GM19397 (cell line): ENCODE data around the gene TRAT1.

Experiments used
- ATAC-seq: cut with Tn5 transposase; IDR thresholded peaks from one replicate; pipeline ENCODE4 v1.9.1; 2021; ENCODE audit warnings: mild to moderate bottlenecking, moderate library complexity; ENCODE audit not compliant: unreplicated experiment

Gene TRAT1

DNA sequence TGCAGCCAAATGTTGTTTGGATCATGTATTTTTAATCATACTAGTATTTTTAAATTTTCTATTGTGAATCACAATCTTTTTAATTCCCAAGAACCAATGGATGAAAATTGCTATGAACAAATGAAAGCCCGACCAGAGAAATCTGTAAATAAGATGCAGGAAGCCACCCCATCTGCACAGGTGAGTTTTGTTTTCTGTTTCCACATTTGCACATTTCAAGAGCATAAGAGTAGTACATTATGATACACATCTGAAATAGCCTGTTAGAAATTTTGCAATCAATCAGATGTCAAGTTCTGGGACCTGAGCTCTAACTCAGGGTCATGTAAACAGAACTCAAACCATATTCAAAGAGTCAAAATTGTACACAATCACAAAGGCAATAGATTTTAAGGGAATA lies 26.5 kb downstream of the TRAT1 start:
- ATAC-seq, result no peak

- no peak for ATAC-seq
These were observed 38.8 kb downstream of the TRAT1 start for GRCh38 chr3:108861401-108861800.

- no peak for ATAC-seq
These were observed 40.5 kb downstream of the TRAT1 start for GRCh38 chr3:108862865-108863798.

GRCh38 chr3:108863799-108864135 lies 41.2 kb downstream of the TRAT1 start:
- no peak for ATAC-seq

- ATAC-seq, result no peak
These were observed 55.3 kb downstream of the TRAT1 start for GRCh38 chr3:108877901-108878300.

DNA sequence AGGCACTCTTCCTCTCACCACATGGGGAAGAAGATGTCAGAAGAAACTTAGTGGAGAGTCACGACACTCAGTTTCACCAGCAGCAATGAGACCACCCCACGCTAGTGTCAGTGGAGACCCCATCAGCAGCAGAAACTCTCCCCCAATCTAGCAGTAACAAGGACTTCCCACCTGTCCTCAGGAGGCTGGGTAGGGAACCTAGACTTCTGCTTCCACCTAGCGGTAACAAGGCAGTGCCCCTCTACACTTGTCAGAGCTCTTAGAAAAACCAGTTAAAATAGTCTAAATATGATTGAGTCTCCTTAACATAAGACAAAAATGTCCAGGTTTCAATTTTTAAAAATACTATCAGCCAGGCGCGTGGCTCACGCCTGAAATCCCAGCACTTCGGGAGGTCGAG lies 57.3 kb downstream of the TRAT1 start:
- no peak for ATAC-seq

GRCh38 chr3:108882762-108883161 lies 60.2 kb downstream of the TRAT1 start:
- ATAC-seq, result no peak

- no peak for ATAC-seq
These were observed 60.8 kb downstream of the TRAT1 start for GRCh38 chr3:108883373-108883772.

DNA sequence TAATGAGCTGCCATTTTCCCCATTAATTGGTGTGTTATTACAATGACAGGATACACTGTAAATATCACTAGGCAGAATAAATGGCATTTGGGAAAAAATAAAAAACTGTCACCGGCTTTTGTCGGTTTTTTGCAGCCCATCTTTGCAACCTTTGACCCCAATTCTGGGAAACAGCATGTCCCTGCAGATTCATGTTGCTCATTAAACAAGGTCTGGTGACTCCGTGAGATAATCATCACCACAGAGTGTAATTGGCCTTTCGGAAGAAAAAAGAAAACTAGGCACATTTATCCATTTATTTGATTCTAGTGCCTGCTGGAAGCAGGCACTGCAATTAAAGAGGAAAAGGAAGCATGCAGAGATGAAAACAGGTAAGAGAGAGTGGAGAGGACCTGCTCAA lies 64.5 kb downstream of the TRAT1 start:
- ATAC-seq, result no peak

DNA sequence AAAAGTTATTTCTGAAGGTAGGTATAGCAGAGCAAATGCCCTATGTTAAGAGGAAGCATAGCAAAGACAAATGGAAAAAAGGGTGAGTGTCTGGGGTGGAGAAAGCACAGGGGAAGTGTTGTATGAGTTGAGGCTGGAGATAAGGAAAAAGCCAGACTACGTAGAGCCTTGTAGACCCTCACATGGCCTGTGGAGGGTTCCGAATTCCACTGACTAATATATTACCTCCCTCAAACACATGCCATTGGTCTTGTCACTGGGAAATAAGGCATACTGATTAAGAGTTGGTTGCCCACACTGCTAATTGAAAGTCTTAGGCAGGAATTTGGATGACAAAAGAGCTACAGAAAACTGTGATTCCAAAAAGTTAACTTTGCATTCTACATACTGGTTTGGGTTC lies 65.2 kb downstream of the TRAT1 start:
- no peak for ATAC-seq

- ATAC-seq, result no peak
These were observed 69.2 kb downstream of the TRAT1 start for GRCh38 chr3:108891833-108892232.

DNA sequence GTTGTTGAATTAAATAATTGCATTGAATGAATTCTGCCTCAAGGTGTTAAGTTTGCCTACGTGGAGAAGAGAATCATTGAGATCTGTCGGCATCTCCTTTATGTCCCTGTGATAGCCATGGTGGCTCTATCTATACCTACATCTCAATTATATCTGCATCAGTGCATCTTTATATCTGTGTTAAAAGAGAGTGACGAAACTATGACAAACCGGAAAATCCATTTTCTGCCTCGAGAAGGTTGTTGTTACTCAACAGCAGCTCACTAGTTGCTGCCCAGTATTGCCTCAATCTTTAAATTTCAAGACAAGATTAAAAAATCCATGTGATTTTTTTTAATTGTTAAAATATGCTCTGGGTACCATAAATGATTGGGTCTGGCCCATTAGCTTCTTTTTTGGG lies 72.4 kb downstream of the TRAT1 start:
- ATAC-seq, result no peak

- ATAC-seq, result no peak
These were observed 75.3 kb downstream of the TRAT1 start for GRCh38 chr3:108897883-108898282.

GRCh38 chr3:108899530-108899929 lies 76.9 kb downstream of the TRAT1 start:
- no peak for ATAC-seq
